Middle frontal gyrus (tissue), 1 donor: ENCODE measurements around the gene ADAMTSL3.

Source experiments
- DNase-seq: peaks from one replicate; pipeline ENCODE4 v3.0.0-alpha.2; 2015; ENCODE audit warnings: low spot score; ENCODE audit errors: extremely low spot score

Gene ADAMTSL3

DNA sequence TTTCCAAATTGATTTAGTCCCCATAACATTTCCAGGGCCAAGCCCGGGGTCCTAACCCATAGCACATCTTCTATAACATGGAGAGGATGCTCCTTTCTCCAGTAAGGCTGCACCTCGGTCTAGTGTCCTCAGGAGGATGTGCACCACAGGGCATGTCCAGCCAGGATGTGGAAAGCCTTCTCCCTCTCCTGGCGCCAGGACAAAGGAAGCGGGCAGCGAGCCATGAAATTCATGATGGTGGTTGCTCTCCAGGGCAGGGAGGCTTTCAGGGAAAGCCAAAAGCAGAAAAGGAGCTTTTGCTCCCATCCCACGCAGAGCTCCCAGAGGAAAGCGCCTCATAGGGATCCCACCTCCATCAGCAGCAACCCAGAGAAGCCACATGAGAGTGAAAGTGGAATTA is 220.0 kb downstream of the ADAMTSL3 start:
- DNase-seq, result no peak

GRCh38 chr15:83880529-83880928 is 226.6 kb downstream of the ADAMTSL3 start:
- DNase-seq, result no peak

DNA sequence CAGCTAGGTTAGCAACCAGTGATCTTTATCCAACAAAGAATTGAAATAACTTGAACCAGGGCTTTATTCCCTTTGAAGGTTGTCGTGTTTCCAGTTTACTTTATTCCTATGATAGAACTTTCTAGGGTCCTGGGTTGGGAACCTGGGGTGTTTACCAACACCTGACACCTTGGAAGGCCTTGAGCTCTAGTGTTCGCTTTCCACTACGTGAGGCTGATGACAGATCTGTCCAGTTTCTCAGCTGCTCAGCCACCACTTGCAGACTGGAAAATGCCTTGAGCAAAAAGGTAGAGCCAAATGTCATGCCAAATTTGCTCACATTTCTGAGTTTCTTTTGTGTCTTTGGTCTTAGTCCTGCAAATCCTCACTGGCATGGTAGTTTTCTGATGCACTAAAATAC is 227.2 kb downstream of the ADAMTSL3 start:
- no peak for DNase-seq

GRCh38 chr15:83886321-83886720 is 232.4 kb downstream of the ADAMTSL3 start:
- DNase-seq, result no peak

DNA sequence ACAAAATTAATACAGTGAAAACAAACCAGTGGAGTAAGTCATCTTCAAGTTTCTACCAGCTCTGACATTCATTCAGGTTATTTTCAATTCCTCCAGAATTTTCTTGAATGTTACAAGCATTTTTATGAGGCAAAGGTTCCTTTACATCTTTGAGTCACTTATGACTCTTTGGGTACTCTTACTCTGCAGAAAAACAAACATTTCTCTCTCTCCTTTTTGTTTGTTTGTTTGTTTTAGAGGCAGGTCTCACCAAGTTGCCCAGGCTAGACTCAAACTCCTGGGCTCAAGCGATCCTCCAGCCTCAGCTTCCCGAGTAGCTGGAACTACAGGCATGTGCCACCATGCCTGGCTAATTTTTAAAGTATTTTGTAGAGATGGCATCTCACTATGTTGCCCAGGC is 233.5 kb downstream of the ADAMTSL3 start:
- DNase-seq, result no peak

DNA sequence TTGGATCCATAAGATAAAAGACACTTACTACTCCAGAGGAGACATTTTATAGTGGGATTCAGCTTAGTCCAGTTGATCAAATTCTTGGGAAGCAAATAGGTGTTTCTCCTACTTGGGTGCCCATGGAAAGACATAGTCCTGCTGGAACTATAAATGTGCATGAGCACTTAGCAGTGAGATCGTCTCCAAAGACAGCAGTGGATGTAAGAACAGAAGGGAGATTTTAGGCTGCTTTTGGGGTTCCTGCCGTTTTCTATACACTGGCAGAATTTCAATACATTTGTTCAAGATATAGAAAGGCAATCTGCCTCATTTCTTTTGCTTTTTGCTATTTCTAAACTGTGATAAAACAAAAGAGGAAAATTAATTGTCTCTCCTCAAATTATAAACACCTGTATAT is 234.0 kb downstream of the ADAMTSL3 start:
- no peak for DNase-seq

- DNase-seq, result no peak
Measured at GRCh38 chr15:83889995-83890394, 236.1 kb downstream of the ADAMTSL3 start.

- DNase-seq, result no peak
Measured at GRCh38 chr15:83890587-83890986, 236.7 kb downstream of the ADAMTSL3 start.

GRCh38 chr15:83892498-83892897 is 238.6 kb downstream of the ADAMTSL3 start:
- DNase-seq, result no peak

DNA sequence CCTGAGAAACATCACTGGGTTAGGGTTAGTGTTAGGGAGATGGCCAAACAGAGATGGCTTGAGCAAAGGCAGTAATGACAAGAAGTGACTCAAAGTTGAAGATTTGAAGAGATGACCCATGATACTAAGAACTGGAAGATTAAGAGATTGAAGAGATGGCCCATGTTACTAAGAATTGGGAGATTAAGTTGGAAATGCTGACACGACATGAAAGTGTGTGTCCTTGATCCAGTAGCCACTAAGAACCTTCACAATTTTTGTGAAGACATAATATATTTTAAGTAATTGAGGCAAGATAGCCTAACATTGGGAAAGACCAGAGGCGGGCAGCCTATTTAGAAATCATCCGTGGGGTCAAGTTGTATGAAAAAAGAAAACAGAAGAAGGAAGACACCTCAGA is 239.4 kb downstream of the ADAMTSL3 start:
- no peak for DNase-seq

- no peak for DNase-seq
Measured at GRCh38 chr15:83897037-83897436, 243.1 kb downstream of the ADAMTSL3 start.

GRCh38 chr15:83898361-83898760 is 244.4 kb downstream of the ADAMTSL3 start:
- no peak for DNase-seq

DNA sequence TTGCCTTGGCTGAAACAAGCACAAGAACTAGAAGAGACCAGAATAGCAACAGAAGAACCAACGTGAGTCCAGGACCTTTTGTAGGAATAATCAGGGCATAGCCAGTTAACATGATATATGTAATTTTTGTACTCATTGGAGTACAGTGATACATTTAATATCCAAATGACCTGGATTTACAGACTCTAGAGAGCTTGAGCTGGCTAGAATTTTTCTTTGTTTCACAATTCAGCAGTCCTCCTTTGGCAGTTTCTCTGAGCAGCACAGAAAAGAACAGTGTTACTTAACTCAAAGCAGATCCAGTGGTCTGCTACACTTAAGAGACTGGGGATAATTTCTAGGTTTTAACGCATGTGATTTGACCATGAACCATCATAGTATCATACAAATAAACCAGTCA is 245.7 kb downstream of the ADAMTSL3 start:
- no peak for DNase-seq

- no peak for DNase-seq
Measured at GRCh38 chr15:83904107-83905040, 250.5 kb downstream of the ADAMTSL3 start.

DNA sequence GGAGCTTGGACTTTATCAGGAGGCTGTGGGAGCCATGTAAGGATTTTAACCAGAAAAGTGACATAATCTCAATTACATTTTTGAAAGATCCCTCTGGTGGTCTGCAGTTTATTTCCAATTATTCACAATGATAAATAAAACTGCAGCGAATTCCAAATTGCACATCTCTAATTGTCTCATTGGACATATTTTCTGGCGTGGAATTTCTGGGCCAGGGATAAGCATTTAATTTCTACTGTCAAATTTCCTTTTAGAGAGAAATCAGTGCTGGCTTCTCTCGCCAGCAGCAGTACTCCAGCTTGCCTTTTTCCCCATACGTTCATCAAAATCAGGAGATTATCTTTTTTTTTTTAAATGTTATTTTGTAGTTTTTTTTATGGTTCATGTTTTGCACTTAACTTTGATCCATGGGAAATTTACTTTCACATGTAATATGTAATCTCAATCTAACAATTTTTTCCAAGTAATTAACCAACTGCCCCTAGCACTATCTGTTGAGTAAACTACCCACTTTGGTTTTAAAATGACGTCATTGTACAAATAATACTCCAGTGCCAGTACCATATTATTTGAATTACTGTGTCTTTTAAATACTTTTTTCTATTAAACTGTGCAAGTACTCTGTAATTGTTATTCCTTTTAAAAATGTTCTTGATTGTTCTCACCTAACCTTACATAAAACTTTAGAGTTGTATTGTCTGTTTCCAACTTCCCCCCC is 251.8 kb downstream of the ADAMTSL3 start:
- no peak for DNase-seq

GRCh38 chr15:83911345-83911744 is 257.4 kb downstream of the ADAMTSL3 start:
- no peak for DNase-seq

DNA sequence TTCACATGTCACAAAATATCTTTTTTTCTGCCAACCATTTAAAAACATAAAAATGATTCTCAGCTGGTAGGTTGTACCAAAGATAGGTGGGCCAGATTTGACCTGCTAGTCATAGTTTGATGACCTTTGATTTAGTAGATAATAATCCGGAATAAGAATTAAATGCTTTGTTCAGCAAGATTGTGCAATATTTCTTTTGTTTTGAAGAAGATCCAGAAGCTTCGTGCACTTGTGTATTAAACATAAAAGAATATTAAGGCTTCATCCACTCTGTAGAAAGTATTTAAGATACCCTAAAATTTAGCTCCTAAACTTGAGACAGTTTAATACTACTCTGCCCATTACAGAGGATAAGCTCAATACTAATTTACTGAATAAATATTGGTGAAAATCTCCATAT is 258.4 kb downstream of the ADAMTSL3 start:
- DNase-seq, result no peak

- DNase-seq, result no peak
Measured at GRCh38 chr15:83913034-83913632, 259.2 kb downstream of the ADAMTSL3 start.

DNA sequence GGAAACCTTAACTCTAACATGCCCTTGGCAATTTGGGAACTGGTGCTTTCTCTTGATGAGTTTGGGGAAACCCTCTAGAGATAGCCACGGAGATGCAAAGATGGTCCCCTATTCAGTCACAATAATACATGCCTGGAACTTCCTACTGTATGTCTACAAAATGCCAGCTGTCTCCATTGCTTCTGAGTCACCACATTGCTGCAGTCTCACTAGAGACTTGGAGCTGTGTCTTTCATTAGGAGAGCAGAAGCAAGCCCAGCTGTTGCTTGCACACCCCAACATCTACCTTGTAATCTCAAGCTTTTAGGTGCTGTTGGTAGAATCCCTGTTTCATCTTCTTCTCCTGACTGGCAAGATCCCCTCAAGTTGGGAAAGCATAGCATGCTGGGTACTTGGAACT is 261.0 kb downstream of the ADAMTSL3 start:
- no peak for DNase-seq

GRCh38 chr15:83917432-83917831 is 263.5 kb downstream of the ADAMTSL3 start:
- no peak for DNase-seq

- DNase-seq, result no peak
Measured at GRCh38 chr15:83918011-83918410, 264.1 kb downstream of the ADAMTSL3 start.

DNA sequence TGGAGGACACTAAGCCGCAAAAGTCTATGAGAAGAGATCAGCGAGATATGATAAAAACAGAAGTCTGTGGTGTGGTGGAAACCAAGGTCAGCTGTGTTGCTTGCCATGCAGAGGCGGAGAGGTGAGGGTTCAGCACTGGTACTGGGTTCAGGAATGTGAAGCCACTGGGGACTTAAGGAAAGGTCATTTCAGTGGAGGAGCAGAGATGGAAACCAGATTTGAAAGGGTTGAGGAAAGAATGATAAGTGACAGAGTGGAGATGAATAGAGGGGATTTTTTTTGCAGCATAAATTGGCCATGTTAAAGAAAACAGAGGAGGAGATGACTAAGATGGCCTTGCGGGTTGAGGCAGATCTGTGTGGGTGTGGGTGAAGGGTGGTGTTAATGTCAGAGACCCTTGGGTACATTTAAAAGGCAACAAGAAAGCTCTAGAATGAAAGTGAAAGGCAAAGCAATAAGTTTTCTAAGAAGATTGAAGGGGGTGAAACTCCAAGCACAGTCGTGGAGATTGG is 265.5 kb downstream of the ADAMTSL3 start:
- no peak for DNase-seq
